H9 (cell line): ENCODE measurements around the gene ITPR2. TPM values are rescaled to one million over a fixed set of nuclear protein-coding genes. Genes with fewer than 3 reads are reported as not detected.
A peak's percentile ranks its signal among the peaks of the same experiment; 100 is the strongest.

Experiments
- DNase-seq: peaks from one replicate; pipeline ENCODE4 v3.0.0-alpha.2; 2017
- H2AFZ ChIP-seq: one replicate; pipeline ENCODE4 v1.6.1; 2013; ENCODE audit warnings: mild to moderate bottlenecking, low read length, control low read depth, moderate library complexity
- H2AK5ac ChIP-seq: 2 replicates; pipeline ENCODE4 v1.6.1; 2013; ENCODE audit warnings: low read length, control low read depth, mixed read lengths; ENCODE audit not compliant: insufficient read length
- H2BK120ac ChIP-seq: one replicate; pipeline ENCODE4 v1.6.1; 2013; ENCODE audit warnings: low read depth, mild to moderate bottlenecking, low read length, control low read depth, inconsistent platforms; ENCODE audit not compliant: poor library complexity, severe bottlenecking
- H2BK12ac ChIP-seq: 2 replicates; pipeline ENCODE4 v1.6.1; 2013; ENCODE audit warnings: low read length, control low read depth, mixed read lengths, low read depth; ENCODE audit not compliant: insufficient read length
- H2BK15ac ChIP-seq: 2 replicates; pipeline ENCODE4 v1.6.1; 2013; ENCODE audit warnings: low read depth, low read length, control low read depth
- H2BK20ac ChIP-seq: one replicate; pipeline ENCODE4 v1.6.1; 2013; ENCODE audit warnings: low read depth, mild to moderate bottlenecking, low read length, control low read depth, inconsistent platforms; ENCODE audit not compliant: poor library complexity, severe bottlenecking
- H2BK5ac ChIP-seq: 2 replicates; pipeline ENCODE4 v1.6.1; 2013; ENCODE audit warnings: low read length, control low read depth, mixed read lengths; ENCODE audit not compliant: insufficient read length
- H3K14ac ChIP-seq: 2 replicates; pipeline ENCODE4 v1.6.1; 2013; ENCODE audit warnings: low read length, control low read depth; ENCODE audit not compliant: insufficient read depth
- H3K18ac ChIP-seq: 2 replicates; pipeline ENCODE4 v1.6.1; 2013; ENCODE audit warnings: low read depth, mild to moderate bottlenecking, mixed read lengths, low read length, control low read depth; ENCODE audit not compliant: insufficient read length
- H3K23ac ChIP-seq: 2 replicates; pipeline ENCODE4 v1.6.1; 2013; ENCODE audit warnings: low read length, control low read depth, mixed read lengths, low read depth; ENCODE audit not compliant: insufficient read length
- H3K23me2 ChIP-seq: 2 replicates; pipeline ENCODE4 v1.6.1; 2013; ENCODE audit warnings: low read depth, mild to moderate bottlenecking, mixed read lengths, low read length, control low read depth; ENCODE audit not compliant: insufficient read length, poor library complexity, severe bottlenecking
- H3K27ac ChIP-seq: 2 replicates; pipeline ENCODE4 v1.5.1; 2013; ENCODE audit warnings: low read length, control low read depth, mixed read lengths, low read depth; ENCODE audit not compliant: insufficient read length
- H3K27me3 ChIP-seq: 2 replicates; pipeline ENCODE4 v1.6.1; 2013; ENCODE audit warnings: low read length, control low read depth, inconsistent platforms; ENCODE audit not compliant: insufficient read depth
- H3K4ac ChIP-seq: 2 replicates; pipeline ENCODE4 v1.6.1; 2013; ENCODE audit warnings: low read depth, mild to moderate bottlenecking, control low read depth, inconsistent platforms, low read length, moderate library complexity
- H3K4me1 ChIP-seq: 2 replicates; pipeline ENCODE4 v1.6.1; 2013; ENCODE audit warnings: low read length, control low read depth, inconsistent platforms; ENCODE audit not compliant: insufficient read depth
- H3K4me2 ChIP-seq: 2 replicates; pipeline ENCODE4 v1.6.1; 2013; ENCODE audit warnings: low read length, control low read depth, mixed read lengths; ENCODE audit not compliant: insufficient read length, insufficient read depth
- H3K56ac ChIP-seq: 2 replicates; pipeline ENCODE4 v1.6.1; 2013; ENCODE audit warnings: low read depth, mild to moderate bottlenecking, mixed read lengths, low read length, control low read depth; ENCODE audit not compliant: insufficient read length
- H3K79me1 ChIP-seq: 2 replicates; pipeline ENCODE4 v1.6.1; 2013; ENCODE audit warnings: low read depth, mild to moderate bottlenecking, moderate library complexity, low read length, control low read depth, inconsistent platforms; ENCODE audit not compliant: insufficient read depth, poor library complexity, severe bottlenecking
- H3K79me2 ChIP-seq: 2 replicates; pipeline ENCODE4 v1.6.1; 2013; ENCODE audit warnings: low read length, control low read depth, inconsistent platforms; ENCODE audit not compliant: insufficient read depth
- H3K9ac ChIP-seq: 2 replicates; pipeline ENCODE4 v1.6.1; 2013; ENCODE audit warnings: low read length, control low read depth, mixed read lengths; ENCODE audit not compliant: insufficient read length; ENCODE audit errors: extremely low read depth
- H3K9me3 ChIP-seq: one replicate; pipeline ENCODE4 v1.6.1; 2013; ENCODE audit warnings: low read depth, low read length, inconsistent platforms; ENCODE audit not compliant: control insufficient read depth
- H3T11ph ChIP-seq: one replicate; pipeline ENCODE4 v1.6.1; 2013; ENCODE audit warnings: mild to moderate bottlenecking, low read length, control low read depth, inconsistent platforms
- H4K20me1 ChIP-seq: one replicate; pipeline ENCODE4 v1.6.1; 2013; ENCODE audit not compliant: control insufficient read depth, insufficient read length, insufficient read depth
- H4K5ac ChIP-seq: 2 replicates; pipeline ENCODE4 v1.6.1; 2013; ENCODE audit warnings: low read depth, mild to moderate bottlenecking, mixed read lengths, low read length, control low read depth; ENCODE audit not compliant: insufficient read length
- H4K8ac ChIP-seq: replicated peaks from 2 replicates; pipeline ENCODE4 v1.6.1; 2013; ENCODE audit warnings: low read length, control low read depth, mixed read lengths, low read depth; ENCODE audit not compliant: insufficient read length
- H4K91ac ChIP-seq: 2 replicates; pipeline ENCODE4 v1.6.1; 2013; ENCODE audit warnings: low read depth, mild to moderate bottlenecking, moderate library complexity, mixed read lengths, low read length, control low read depth; ENCODE audit not compliant: insufficient read length
- H3K27ac Mint-ChIP-seq, 3 experiments: 2 replicates in 2 of 3; 3 replicates in 1 of 3; pipeline ENCODE4 v1.8.0; 2020 to 2021; ENCODE audit warnings: mixed read lengths in 3 of 3, mild to moderate bottlenecking in 1 of 3, moderate library complexity in 1 of 3
- H3K27me3 Mint-ChIP-seq: 2 replicates; pipeline ENCODE4 v1.8.0; 2021; ENCODE audit warnings: low read depth, mild to moderate bottlenecking, moderate library complexity, mixed read lengths
- H3K36me3 Mint-ChIP-seq, 3 experiments: 2 replicates in 2 of 3; 3 replicates in 1 of 3; pipeline ENCODE4 v1.8.0; 2020 to 2021; ENCODE audit warnings: low read depth in 3 of 3, mixed read lengths in 3 of 3; ENCODE audit not compliant: insufficient read depth in 1 of 3
- H3K4me1 Mint-ChIP-seq, 2 experiments: 2 replicates each; pipeline ENCODE4 v1.8.0; 2020; ENCODE audit warnings: mixed read lengths in 2 of 2
- H3K4me3 Mint-ChIP-seq, 2 experiments: 2 replicates in 1 of 2; 3 replicates in 1 of 2; pipeline ENCODE4 v1.8.0; 2020 to 2021; ENCODE audit warnings: mild to moderate bottlenecking in 2 of 2, mixed read lengths in 2 of 2, moderate library complexity in 1 of 2
- H3K9me3 Mint-ChIP-seq, 2 experiments: 2 replicates in 1 of 2; 3 replicates in 1 of 2; pipeline ENCODE4 v1.8.0; 2020; ENCODE audit warnings: mild to moderate bottlenecking in 2 of 2, mixed read lengths in 2 of 2, moderate library complexity in 1 of 2
- CTCF ChIP-seq: fragments of 200-600 bp; sonication (generic); conservative IDR thresholded peaks from 3 replicates; pipeline ENCODE4 v1.8.0; 2021; ENCODE audit warnings: antibody characterized with exemption, mild to moderate bottlenecking
- WGBS: extraction: QIAGEN DNeasy Blood & Tissue Kit; methylation state at CpG from one replicate; pipeline ENCODE4 v1.1.7; 2013; ENCODE audit warnings: missing lambda C conversion rate, low lambda C conversion rate, mixed read lengths; ENCODE audit not compliant: insufficient read length; ENCODE audit errors: extremely low coverage; 5-methylcytosine and 5-hydroxymethylcytosine counted together
- total RNA-seq: library from RNA; stranded (reverse); gene quantifications from 2 replicates; pipeline ENCODE4 v1.2.1, GENCODE V29; 2021

Gene ITPR2
- total RNA-seq, 1 experiment from 2014 or later, result 14.8 TPM

- Histone ChIP-seq H2AFZ (no peak overlapping the region), H3K56ac (no peak overlapping the region), H3K9ac (no peak overlapping the region), H3K4ac (no peak overlapping the region), H2BK20ac (no peak overlapping the region), H3K23me2 (no peaks in the 10 kb centered on the region), H3K79me1 (no peaks in the 10 kb centered on the region), H4K8ac (no peak overlapping the region), H3K23ac (no peak overlapping the region), H3K27ac (no peak overlapping the region), H3K4me1 (peaks cover 11% of the 10 kb centered on the region; the same call in 1 of the 2 replicates), H2BK120ac (no peak overlapping the region), H3K14ac (no peak overlapping the region), H2AK5ac (no peak overlapping the region), H3K27me3 (no peaks in the 10 kb centered on the region), H3K4me2 (no peak overlapping the region), H4K91ac (no peak overlapping the region), H2BK15ac (no peak overlapping the region), H4K20me1 (no peaks in the 10 kb centered on the region), H3K18ac (no peak overlapping the region), H3K79me2 (no peaks in the 10 kb centered on the region), H3T11ph (no peak overlapping the region), H4K5ac (no peak overlapping the region), H2BK5ac (no peak overlapping the region), H3K9me3 (no peaks in the 10 kb centered on the region), H2BK12ac (no peak overlapping the region)
- peaks cover 32 to 38% of the 10 kb centered on the region in 2 experiments for H3K4me1 Mint-ChIP-seq
- peaks cover 3 to 6% of the 10 kb centered on the region in 2 experiments; a peak in 4 of 5 replicates for H3K9me3 Mint-ChIP-seq
- H3K4me3 Mint-ChIP-seq, result no peak overlapping the region
- peaks cover 0 to 7% (median 5%) of the 10 kb centered on the region in 3 experiments; a peak in 4 of 7 replicates for H3K36me3 Mint-ChIP-seq
- H3K27me3 Mint-ChIP-seq, result no peaks in the 10 kb centered on the region
- DNase-seq, result no peak
- no peak for TF ChIP-seq CTCF
- no CpG with 5 or more reads among the region's 3 CpGs for WGBS
- peak overlapping the region in 1 of 3 experiments; percentile 44; a peak in 1 of 7 replicates for H3K27ac Mint-ChIP-seq
Measured at GRCh38 chr12:26514364-26514763, 318.6 kb downstream of the ITPR2 start.
